Ascending aorta (tissue), 2 donors: ENCODE measurements around the gene MYH7B. TPM values are rescaled to one million over a fixed set of nuclear protein-coding genes. Genes with fewer than 3 reads are reported as not detected.

Experiments used
- DNase-seq, 2 donors: peaks; one replicate each; pipeline ENCODE4 v3.0.0-alpha.2; 2019; ENCODE audit warnings: low spot score in 2 of 2
- H3K27ac ChIP-seq, 2 donors: fragments of 200-600 bp; sonication (generic); one replicate each; pipeline ENCODE4 v1.5.1; 2016 to 2017; ENCODE audit warnings: mild to moderate bottlenecking in 1 of 2
- H3K27me3 ChIP-seq: fragments of 200-600 bp; sonication (generic); one replicate; pipeline ENCODE4 v1.5.1; 2017
- H3K36me3 ChIP-seq, 2 donors: fragments of 200-600 bp; sonication (generic); one replicate each; pipeline ENCODE4 v1.5.1; 2016
- H3K4me1 ChIP-seq, 2 donors: fragments of 200-600 bp; sonication (generic); one replicate each; pipeline ENCODE4 v1.5.1; 2016 to 2017; ENCODE audit warnings: mild to moderate bottlenecking in 1 of 2
- H3K4me3 ChIP-seq, 2 donors: fragments of 200-600 bp; sonication (generic); one replicate each; pipeline ENCODE4 v1.5.1; 2016 to 2017; ENCODE audit warnings: mild to moderate bottlenecking in 1 of 2
- H3K9me3 ChIP-seq, 2 donors: fragments of 200-600 bp; sonication (generic); one replicate each; pipeline ENCODE4 v1.5.1; 2016
- intact Hi-C: fragments of 100-400 bp; cut with DNase I; formaldehyde crosslinking; loops from one replicate; pipeline ENCODE4 v1.15.1; 2023
- total RNA-seq: library from RNA; depleted of rRNA; stranded (reverse); fragments of >200 nt; gene quantifications from one replicate; pipeline ENCODE4 v1.1.0, GENCODE V29; 2016
- TF ChIP-seq, protein P1 (sequence below), 3 experiments: fragments of 200-600 bp in 2 of 3; fragments of 450-650 bp in 1 of 3; sonication (generic) in 2 of 3; IDR thresholded peaks; one replicate each; pipeline ENCODE4 v1.5.1; 2016 to 2019; ENCODE audit warnings: antibody characterized with exemption in 3 of 3, mild to moderate bottlenecking in 1 of 3, moderate library complexity in 1 of 3

Gene MYH7B
- total RNA-seq, 1 donor from 2014 or later: 4.7 TPM

DNA sequence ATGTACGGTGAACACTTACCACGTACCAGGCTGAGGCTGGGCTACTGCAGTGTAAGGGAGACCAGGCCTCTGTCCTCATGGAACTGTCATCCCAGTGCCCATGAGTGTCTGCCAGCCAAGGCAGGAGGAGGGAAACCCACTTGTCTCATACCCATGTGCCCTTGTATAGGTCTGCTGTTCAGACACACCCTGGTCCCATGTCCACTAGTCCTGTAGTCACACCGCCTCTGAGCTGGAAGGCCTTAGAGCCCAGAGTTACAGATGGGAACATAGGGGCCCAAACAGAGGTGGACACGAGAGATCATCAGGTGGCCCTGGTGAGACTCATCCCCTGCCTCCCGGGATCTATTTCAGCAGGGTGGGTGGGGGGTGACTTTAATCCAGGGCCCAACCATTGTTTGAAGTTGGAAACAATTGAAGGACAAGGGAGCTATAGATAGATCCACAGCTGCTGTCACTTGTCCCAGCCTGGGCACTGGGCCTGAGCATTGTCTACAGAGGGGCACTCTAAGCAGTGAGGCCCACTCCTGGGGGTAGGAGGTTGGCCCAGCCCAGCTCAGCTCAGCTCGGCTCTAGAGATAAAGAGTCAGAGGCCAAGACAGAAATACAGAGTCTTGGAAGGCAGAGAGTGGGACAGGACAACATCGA is 14.6 kb downstream of the MYH7B start:
- TF ChIP-seq, protein P1, sequence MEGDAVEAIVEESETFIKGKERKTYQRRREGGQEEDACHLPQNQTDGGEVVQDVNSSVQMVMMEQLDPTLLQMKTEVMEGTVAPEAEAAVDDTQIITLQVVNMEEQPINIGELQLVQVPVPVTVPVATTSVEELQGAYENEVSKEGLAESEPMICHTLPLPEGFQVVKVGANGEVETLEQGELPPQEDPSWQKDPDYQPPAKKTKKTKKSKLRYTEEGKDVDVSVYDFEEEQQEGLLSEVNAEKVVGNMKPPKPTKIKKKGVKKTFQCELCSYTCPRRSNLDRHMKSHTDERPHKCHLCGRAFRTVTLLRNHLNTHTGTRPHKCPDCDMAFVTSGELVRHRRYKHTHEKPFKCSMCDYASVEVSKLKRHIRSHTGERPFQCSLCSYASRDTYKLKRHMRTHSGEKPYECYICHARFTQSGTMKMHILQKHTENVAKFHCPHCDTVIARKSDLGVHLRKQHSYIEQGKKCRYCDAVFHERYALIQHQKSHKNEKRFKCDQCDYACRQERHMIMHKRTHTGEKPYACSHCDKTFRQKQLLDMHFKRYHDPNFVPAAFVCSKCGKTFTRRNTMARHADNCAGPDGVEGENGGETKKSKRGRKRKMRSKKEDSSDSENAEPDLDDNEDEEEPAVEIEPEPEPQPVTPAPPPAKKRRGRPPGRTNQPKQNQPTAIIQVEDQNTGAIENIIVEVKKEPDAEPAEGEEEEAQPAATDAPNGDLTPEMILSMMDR (IDR thresholded peaks at IDR 0.05): no peak
- Histone ChIP-seq H3K36me3 (no peaks in the 10 kb centered on the region), H3K9me3 (no peaks in the 10 kb centered on the region), H3K4me3 (no peak overlapping the region), H3K27ac (no peak overlapping the region), H3K4me1 (no peaks in the 10 kb centered on the region), H3K27me3 (no peaks in the 10 kb centered on the region)
- no peak for DNase-seq
- intact Hi-C loops: no loop called here

DNA sequence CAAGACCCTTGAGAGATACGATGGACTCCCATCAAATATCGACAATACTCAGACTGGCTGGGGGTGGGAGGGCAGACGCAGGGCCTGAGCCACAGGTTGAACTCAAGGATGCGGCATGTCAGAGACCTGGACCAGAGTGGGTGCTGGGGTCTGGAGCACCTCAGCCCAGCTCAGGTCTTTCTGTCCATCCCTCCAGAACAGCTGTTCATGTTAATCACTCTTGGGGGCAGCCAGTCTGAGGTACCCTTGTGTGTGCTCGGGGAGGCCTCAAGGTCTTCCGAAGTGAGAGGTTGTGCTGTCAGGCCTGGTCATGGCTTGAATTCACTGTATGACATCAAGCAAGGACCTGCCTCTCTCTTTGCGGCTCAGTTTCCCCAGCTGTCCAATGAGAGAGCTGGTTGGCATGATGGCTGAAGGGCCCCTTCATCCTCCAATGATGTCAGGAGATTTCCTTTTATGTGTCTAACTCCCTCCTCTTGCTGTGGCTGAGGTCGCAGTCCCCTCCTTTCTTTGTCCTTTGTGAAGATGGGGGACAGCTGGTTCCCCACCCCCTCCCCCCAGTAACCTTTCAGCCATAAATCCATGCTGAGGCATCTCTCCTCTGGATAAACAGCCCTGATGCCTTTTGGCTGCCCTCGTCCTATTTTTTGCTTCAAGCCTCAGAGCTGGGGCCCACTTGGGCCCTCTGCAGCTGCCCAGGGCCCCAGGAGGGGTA is 15.3 kb downstream of the MYH7B start:
- H3K9me3 ChIP-seq: no peaks in the 10 kb centered on the region
- H3K4me3 ChIP-seq: no peak overlapping the region
- no peak overlapping the region for H3K27ac ChIP-seq
- H3K4me1 ChIP-seq: no peaks in the 10 kb centered on the region
- DNase-seq: no peak
- TF ChIP-seq, protein P1 (IDR thresholded peaks at IDR 0.05): no peak
- no peaks in the 10 kb centered on the region for H3K36me3 ChIP-seq
- H3K27me3 ChIP-seq: no peaks in the 10 kb centered on the region
- intact Hi-C loops: no loop called here

DNA sequence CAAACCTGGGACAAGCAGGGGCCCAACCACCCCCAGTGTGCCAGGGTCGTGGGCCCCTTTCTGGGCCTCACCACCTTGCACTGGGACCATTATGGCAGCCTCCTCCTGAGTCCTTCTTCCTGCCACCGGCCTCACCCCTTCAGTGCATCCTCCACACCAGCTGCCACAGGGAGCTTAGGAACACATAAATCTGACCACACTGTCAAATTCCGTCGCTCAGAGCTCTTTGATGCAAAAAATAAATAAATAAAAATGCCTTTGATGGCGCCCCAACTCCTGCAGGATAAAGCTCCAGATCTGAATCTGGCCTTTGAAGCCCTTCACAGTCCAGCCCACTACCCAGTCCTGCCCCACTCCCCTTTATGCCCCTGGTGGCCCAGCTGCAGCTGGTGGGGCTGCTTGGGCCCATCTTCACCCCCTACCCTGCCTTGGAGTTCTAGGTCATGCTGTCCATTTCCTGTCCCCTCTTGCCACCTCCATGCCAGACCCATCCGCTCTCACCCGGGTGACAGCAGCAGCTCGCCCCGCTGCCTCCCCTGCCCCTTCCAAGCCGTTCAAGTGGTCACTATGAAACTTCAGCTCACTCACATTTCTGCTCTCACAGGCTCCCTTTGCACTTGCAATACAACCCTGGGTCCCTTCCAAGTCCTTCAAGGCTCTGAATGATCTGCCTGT is 16.0 kb downstream of the MYH7B start:
- Histone ChIP-seq H3K4me3 (no peak overlapping the region), H3K9me3 (no peaks in the 10 kb centered on the region), H3K4me1 (no peaks in the 10 kb centered on the region), H3K27ac (no peak overlapping the region), H3K27me3 (no peaks in the 10 kb centered on the region), H3K36me3 (no peaks in the 10 kb centered on the region)
- no peak for DNase-seq
- intact Hi-C loops: no loop called here
- TF ChIP-seq, protein P1 (IDR thresholded peaks at IDR 0.05): no peak

DNA sequence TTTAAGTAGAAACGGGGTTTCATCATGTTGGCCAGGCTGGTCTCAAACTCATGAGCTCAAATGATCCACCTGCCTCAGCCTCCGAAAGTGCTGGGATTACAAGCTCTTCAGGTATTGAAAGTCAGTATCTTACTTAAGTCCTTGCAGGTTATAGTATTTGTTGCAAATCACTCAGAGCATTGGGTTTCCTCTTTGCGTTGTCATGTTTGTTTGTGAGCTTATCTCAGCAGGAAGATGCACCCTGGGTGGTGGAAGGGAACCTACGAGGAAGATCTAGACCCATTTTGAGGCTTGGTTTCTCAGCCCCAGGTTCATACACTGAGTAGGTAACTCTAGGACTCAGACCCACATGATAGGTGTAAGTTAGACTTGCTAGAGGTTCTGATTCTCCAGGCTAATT is 18.6 kb downstream of the MYH7B start:
- H3K27ac ChIP-seq: no peak overlapping the region
- H3K36me3 ChIP-seq: no peaks in the 10 kb centered on the region
- H3K9me3 ChIP-seq: no peaks in the 10 kb centered on the region
- no peak overlapping the region for H3K4me3 ChIP-seq
- H3K27me3 ChIP-seq: no peaks in the 10 kb centered on the region
- no peaks in the 10 kb centered on the region for H3K4me1 ChIP-seq
- DNase-seq: no peak
- intact Hi-C loops: no loop called here
- TF ChIP-seq, protein P1 (IDR thresholded peaks at IDR 0.05): no peak

DNA sequence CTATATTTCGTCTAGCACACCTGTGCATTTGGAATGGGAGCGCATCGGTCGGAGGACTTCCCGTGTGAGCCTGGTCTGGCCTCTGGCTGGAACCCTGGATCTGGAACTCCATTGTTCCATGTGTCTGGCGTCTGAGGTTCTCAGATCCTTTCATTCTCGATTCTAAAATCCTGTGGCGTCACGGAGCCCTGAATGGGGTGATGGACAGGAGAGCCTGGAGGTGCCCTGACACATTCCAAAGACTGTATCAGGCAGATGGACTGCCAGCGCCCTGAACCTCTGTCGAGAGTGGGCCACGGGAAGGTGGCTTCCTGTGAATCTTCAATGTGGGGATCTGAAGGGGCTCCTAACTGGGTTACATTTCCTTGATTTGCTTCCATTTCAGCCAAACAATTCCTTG is 20.6 kb downstream of the MYH7B start:
- no peak overlapping the region for H3K4me3 ChIP-seq
- TF ChIP-seq, protein P1 (IDR thresholded peaks at IDR 0.05): no peak
- H3K36me3 ChIP-seq: no peaks in the 10 kb centered on the region
- no peaks in the 10 kb centered on the region for H3K27me3 ChIP-seq
- no peak overlapping the region for H3K27ac ChIP-seq
- no peaks in the 10 kb centered on the region for H3K4me1 ChIP-seq
- no peak for DNase-seq
- H3K9me3 ChIP-seq: no peaks in the 10 kb centered on the region
- intact Hi-C loops: no loop called here
